ENCODE measurements around the gene SDR9C7. TPM values are rescaled to one million over a fixed set of nuclear protein-coding genes. Genes with fewer than 3 reads are reported as not detected.
"Not testable (repeated sequence)": the region's sequence is repeated elsewhere in the genome, so short reads cannot be mapped to it uniquely, and the experiment has no call there.

SDR9C7 gene
- total and polyA plus RNA-seq, 12 donors, result 0.06 TPM; not detected in 11

DNA sequence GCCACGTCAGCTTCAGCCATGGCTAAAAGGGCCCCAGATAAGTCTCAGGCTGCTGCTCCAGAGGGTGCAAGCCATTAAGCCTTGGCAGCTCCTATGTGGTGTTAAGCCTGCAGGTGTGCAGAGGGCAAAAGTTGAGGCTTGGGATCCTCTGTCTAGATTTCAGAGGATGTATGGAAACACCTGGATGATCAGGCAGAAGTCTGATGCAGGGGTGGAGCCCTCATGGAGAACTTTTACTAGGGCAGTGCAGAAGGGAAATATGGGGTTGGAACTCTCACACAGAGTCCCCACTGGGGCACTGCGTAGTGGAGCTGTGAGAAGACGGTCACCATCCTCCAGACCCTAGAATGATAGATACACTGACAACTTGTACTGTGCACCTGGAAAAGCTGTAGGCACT lies 47.9 kb downstream of the SDR9C7 start:
- no peak for DNase-seq

DNA sequence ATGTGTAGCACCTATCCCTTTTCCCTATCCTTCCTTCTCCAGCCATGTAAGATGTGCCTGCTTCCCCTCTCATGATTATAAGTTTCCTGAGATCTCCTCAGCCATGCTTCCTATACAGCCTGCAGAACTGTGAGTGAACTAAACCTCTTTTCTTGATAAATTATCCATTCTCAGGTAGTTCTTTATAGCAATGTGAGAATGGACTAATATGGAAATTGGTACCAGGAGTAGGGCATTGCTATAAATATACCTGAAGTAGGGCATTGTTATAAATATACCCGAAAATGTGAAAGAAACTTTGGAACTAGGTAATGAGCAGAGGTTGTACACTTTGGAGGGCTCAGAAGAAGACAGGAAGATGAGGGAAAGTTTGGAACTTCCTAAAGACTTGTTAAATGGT lies 48.9 kb downstream of the SDR9C7 start:
- no peak for DNase-seq
- no peaks in the 10 kb centered on the region for H3K27me3 ChIP-seq
- H3K9me3 ChIP-seq (replicated peaks in 1 of 3), result peaks cover 0 to 7% (median 0%) of the 10 kb centered on the region in 3 donors
- no peaks in the 10 kb centered on the region for H3K36me3 ChIP-seq (replicated peaks in 1 of 2)
- H3K4me1 ChIP-seq (replicated peaks in 1 of 2), result no peaks in the 10 kb centered on the region
- H3K4me3 ChIP-seq, result no peak overlapping the region
- 67 to 79% (median 70%) methylated on average over 1 of the region's 1 CpG for WGBS, 4 donors
- intact Hi-C loops (cut with DNase I), result no loop called here
- no peak overlapping the region for H3K27ac ChIP-seq
- TF ChIP-seq POLR2A (IDR thresholded peaks at IDR 0.05) (no peak), CTCF (IDR thresholded peaks at IDR 0.05) (no peak)

More for the DNA sequence above, 47.9 kb downstream of the SDR9C7 start:
- Histone ChIP-seq H3K27me3 (no peaks in the 10 kb centered on the region), H3K36me3 (replicated peaks in 1 of 2) (no peaks in the 10 kb centered on the region), H3K4me3 (no peak overlapping the region), H3K27ac (no peak overlapping the region), H3K4me1 (replicated peaks in 1 of 2) (no peaks in the 10 kb centered on the region), H3K9me3 (replicated peaks in 1 of 3) (peaks cover 0 to 7% (median 0%) of the 10 kb centered on the region in 3 donors)
- 43 to 51% (median 46%) methylated on average over 3 of the region's 3 CpGs for WGBS, 4 donors
- TF ChIP-seq CTCF (IDR thresholded peaks at IDR 0.05), result no peak
- TF ChIP-seq POLR2A (IDR thresholded peaks at IDR 0.05), result no peak
- intact Hi-C loops (cut with DNase I), result no loop called here

DNA sequence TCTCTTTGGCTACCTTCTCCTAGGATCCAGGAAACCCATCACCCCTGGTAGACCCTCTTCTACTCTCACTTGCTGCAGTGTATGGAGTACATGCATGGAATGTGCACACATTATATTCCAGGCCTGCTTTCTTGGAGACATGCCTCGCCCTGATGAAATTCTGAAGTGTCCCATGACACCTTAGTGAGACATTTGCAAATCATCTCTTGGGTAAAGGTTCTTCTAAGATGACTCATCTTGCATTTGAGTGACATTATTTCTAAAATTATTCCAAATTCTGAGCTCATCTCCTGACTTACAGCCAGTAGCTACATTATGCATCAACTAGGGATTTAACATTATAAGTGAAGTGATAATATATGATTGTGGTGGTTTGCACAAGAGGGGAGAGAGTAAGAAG lies 49.8 kb downstream of the SDR9C7 start:
- H3K4me3 ChIP-seq, result no peak overlapping the region
- peaks cover 0 to 7% (median 0%) of the 10 kb centered on the region in 3 donors for H3K9me3 ChIP-seq (replicated peaks in 1 of 3)
- H3K36me3 ChIP-seq (replicated peaks in 1 of 2), result no peaks in the 10 kb centered on the region
- WGBS, 4 donors, result 65 to 88% (median 72%) methylated on average over 1 of the region's 1 CpG
- TF ChIP-seq POLR2A (IDR thresholded peaks at IDR 0.05) (no peak), CTCF (IDR thresholded peaks at IDR 0.05) (no peak)
- DNase-seq, result no peak
- no peaks in the 10 kb centered on the region for H3K27me3 ChIP-seq
- H3K4me1 ChIP-seq (replicated peaks in 1 of 2), result no peaks in the 10 kb centered on the region
- intact Hi-C loops (cut with DNase I), result no loop called here
- no peak overlapping the region for H3K27ac ChIP-seq

DNA sequence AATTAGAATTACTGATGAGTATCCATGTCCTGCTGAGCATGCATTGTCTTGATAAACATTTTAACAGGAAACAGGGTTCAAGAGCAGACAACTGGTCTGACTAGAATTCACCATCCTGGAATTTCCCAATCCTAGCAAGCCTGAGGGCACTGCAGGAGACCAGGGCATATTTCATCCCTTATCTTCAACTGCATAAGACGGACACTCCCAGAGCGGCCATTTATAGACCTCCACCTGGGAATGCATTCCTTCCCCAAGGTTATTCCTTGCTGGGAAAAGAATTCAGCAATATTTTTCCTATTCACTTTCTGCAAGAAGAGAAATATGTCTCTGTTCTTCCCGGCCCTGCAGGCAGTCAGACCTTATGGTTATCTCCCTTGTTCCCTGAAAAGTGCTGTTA lies 51.8 kb downstream of the SDR9C7 start:
- H3K27me3 ChIP-seq; intact Hi-C loops (cut with DNase I); DNase-seq; H3K4me3 ChIP-seq; H3K36me3 ChIP-seq (replicated peaks in 1 of 2); H3K9me3 ChIP-seq (replicated peaks in 1 of 3); H3K27ac ChIP-seq; H3K4me1 ChIP-seq (replicated peaks in 1 of 2): not testable (repeated sequence)
- 76 to 89% (median 82%) methylated on average over 3 of the region's 3 CpGs for WGBS, 4 donors

- 40 to 64% (median 51%) methylated on average over 1 of the region's 1 CpG for WGBS, 4 donors
- TF ChIP-seq POLR2A (IDR thresholded peaks at IDR 0.05) (no peak), CTCF (IDR thresholded peaks at IDR 0.05) (no peak)
- Histone ChIP-seq H3K27me3 (no peaks in the 10 kb centered on the region), H3K4me1 (replicated peaks in 1 of 2) (peaks cover 15% of the 10 kb centered on the region in 2 donors), H3K4me3 (no peak overlapping the region), H3K36me3 (replicated peaks in 1 of 2) (no peaks in the 10 kb centered on the region), H3K27ac (no peak overlapping the region), H3K9me3 (replicated peaks in 1 of 3) (no peaks in the 10 kb centered on the region)
- intact Hi-C loops (cut with DNase I), result no loop called here
- no peak for DNase-seq
These were observed 53.8 kb downstream of the SDR9C7 start for GRCh38 chr12:56880125-56880992.

DNA sequence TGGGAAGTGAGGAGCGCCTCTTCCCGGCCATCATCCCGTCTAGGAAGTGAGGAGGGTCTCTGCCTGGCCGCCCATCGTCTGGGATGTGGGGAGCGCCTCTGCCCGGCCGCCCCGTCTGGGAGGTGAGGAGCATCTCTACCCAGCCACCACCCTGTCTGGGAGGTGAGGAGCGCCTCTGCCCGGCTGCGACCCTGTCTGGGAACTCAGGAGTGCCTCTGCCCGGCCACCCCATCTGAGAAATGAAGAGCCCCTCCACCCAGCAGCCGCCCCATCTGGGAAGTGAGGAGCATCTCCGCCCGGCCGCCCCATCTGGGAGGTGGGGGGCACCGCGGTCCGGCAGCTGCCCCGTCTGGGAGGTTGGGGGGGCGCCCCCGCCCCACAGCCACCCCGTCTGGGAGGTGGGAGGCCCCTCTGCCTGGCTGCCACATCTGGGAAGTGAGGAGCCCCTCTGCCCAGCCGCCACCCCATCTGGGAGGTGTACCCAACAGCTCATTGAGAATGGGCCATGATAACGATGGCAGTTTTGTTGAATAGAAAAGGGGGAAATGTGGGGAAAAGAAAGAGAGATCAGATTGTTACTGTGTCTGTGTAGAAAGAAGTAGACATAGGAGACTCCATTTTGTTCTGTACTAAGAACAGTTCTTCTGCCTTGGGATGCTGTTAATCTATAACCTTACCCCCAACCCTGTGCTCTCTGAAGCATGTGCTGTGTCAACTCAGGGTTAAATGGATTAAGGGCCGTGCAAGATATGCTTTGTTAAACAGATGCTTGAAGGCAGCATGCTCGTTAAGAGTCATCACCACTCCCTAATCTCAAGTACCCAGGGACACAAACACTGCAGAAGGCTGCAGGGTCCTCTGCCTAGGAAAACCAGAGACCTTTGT lies 54.7 kb downstream of the SDR9C7 start:
- intact Hi-C loops (cut with DNase I); H3K9me3 ChIP-seq (replicated peaks in 1 of 3); H3K27ac ChIP-seq; H3K36me3 ChIP-seq (replicated peaks in 1 of 2); DNase-seq; H3K27me3 ChIP-seq; H3K4me3 ChIP-seq: not testable (repeated sequence)
- peaks cover 15% of the 10 kb centered on the region in 2 donors for H3K4me1 ChIP-seq (replicated peaks in 1 of 2)
- 89 to 94% (median 91%) methylated on average over 6 to 28 of the region's 28 CpGs for WGBS, 4 donors
